NB4 (cell line): ENCODE measurements around the gene ZFAND2B.
"Not testable (repeated sequence)": the region's sequence is repeated elsewhere in the genome, so short reads cannot be mapped to it uniquely, and the experiment has no call there.

ENCODE experiments used
- DNase-seq: peaks from one replicate; pipeline ENCODE4 v3.0.0; 2010; ENCODE audit warnings: low read depth
- H3K4me3 ChIP-seq: one replicate; pipeline ENCODE4 v1.5.1; 2011; ENCODE audit warnings: mild to moderate bottlenecking, low read depth, low read length, moderate library complexity
- CTCF ChIP-seq: IDR thresholded peaks from one replicate; pipeline ENCODE4 v1.5.1; 2012; ENCODE audit warnings: low read depth, low read length
- MAX ChIP-seq: IDR thresholded peaks from 2 replicates; pipeline ENCODE4 v1.6.1; 2011; ENCODE audit warnings: low read depth, low read length
- MYC ChIP-seq: IDR thresholded peaks from 2 replicates; pipeline ENCODE4 v1.6.1; 2011; ENCODE audit warnings: low read depth, low read length
- POLR2A ChIP-seq: IDR thresholded peaks from 2 replicates; pipeline ENCODE4 v1.6.1; 2011; ENCODE audit warnings: mild to moderate bottlenecking; ENCODE audit not compliant: insufficient read length; ENCODE audit errors: extremely low read depth

Gene ZFAND2B

GRCh38 chr2:219198974-219199373, 7.6 kb upstream of the ZFAND2B start:
- TF ChIP-seq CTCF: no peak
- TF ChIP-seq MAX: no peak
- no peak for TF ChIP-seq MYC
- TF ChIP-seq POLR2A: no peak
- DNase-seq: no peak
- H3K4me3 ChIP-seq: no peak overlapping the region

- no peak for TF ChIP-seq CTCF
- no peak overlapping the region for H3K4me3 ChIP-seq
- DNase-seq: no peak
Observed at GRCh38 chr2:219199470-219200211, 6.9 kb upstream of the ZFAND2B start.

- peak; percentile 52 for TF ChIP-seq POLR2A
- H3K4me3 ChIP-seq: not testable (repeated sequence)
- DNase-seq: peak; percentile 80
Observed at GRCh38 chr2:219200502-219201326, 5.9 kb upstream of the ZFAND2B start.

GRCh38 chr2:219201331-219201730, 5.3 kb upstream of the ZFAND2B start:
- H3K4me3 ChIP-seq, DNase-seq: not testable (repeated sequence)

GRCh38 chr2:219204425-219205164, 2.0 kb upstream of the ZFAND2B start:
- DNase-seq: no peak
- no peak for TF ChIP-seq CTCF
- no peak for TF ChIP-seq POLR2A
- no peak for TF ChIP-seq MAX
- no peak for TF ChIP-seq MYC
- no peak overlapping the region for H3K4me3 ChIP-seq

GRCh38 chr2:219205165-219205538, 1.4 kb upstream of the ZFAND2B start:
- TF ChIP-seq MAX (no peak), CTCF (no peak), MYC (no peak), POLR2A (no peak)
- no peak for DNase-seq
- H3K4me3 ChIP-seq: no peak overlapping the region
